Measurements from ENCODE around the gene TOMM22.

DNA sequence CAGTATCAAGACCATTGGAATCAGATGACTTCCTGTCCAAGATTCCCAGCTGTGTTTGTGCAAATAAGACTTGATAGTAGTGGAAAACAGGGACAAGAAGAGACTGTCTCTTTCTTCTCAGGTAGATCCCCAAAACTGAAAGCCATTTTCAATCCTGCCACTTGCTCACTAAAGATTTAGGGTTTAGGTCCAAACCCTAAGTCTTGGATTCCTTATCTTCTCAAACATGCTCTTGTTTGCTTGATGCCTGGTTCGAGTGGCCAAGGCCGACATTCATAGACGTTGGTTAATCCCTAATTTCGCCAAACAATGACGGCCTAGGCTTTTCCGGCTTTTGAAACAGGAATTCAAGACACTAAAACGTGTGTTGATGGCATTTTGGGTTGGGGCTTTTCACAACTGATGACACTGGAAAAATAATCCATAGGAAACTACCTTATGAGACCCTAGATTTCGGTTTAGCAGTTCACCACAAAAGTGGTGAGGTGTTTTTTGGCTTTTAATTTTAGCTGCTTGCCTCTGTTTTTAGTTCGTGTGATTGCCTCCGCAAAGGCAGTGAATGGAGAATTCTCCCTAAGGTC lies 23.0 kb downstream of the TOMM22 start:
- TF ChIP-seq CTCF (IDR thresholded peaks at IDR 0.05) (no peak), EP300 (IDR thresholded peaks at IDR 0.05) (no peak)

Data from sigmoid colon (tissue), 4 donors.